Activated naive CD8-positive, alpha-beta T cell treated with anti-CD3 and anti-CD28 coated beads, Interleukin-2, amount 50 U/mL, for 16 hours (primary cell): Measurements from ENCODE around the gene IGF2BP3.
"Not testable (repeated sequence)": the region's sequence is repeated elsewhere in the genome, so short reads cannot be mapped to it uniquely, and the experiment has no call there.

ENCODE experiments used
- DNase-seq: peaks from one replicate; pipeline ENCODE4 v3.0.0-alpha.2; 2020; ENCODE audit warnings: low read depth, low spot score

IGF2BP3 gene

DNA sequence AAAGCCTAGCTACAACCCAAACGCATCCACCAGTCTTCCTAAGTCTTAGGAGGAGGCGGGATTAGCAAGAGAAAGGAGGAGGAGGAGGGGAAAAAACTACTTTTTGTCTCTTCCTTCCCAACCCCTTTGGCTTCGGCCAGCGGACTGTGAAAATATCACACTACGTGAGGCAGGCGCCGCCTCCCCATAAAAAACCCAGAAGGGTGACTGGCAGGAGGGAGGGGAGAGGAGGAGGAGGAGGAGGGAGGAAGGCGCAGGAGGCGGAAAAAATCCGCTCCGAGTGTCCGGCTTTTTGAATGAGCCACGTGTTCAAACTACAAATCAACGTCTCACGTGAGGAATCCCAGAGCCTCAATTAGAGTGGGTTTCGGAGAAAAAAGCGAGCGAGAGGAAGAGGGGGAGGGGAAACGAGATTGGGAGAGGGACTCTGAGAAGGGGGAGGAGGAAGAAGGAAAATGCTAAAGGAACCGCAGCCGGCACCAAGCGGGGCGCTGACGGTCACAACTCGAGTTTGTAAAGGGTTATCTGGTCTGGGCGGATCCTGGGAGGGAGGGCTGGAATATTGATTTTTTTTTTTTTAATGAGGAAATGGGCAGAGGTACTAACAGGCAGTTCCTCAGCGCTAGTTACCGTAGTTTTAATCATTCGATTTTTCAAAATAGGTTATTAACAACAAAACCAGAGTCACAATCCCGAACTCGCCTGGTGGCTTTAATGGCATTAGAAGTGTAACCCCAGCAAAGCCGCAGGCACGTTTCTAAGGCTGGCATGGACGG lies at the start of gene IGF2BP3:
TSS of gene IGF2BP3 (minus strand) at position 162 of the 776 bp plus-strand sequence. CDS start 381 bp downstream, outside the sequence.
- no peak for DNase-seq

DNA sequence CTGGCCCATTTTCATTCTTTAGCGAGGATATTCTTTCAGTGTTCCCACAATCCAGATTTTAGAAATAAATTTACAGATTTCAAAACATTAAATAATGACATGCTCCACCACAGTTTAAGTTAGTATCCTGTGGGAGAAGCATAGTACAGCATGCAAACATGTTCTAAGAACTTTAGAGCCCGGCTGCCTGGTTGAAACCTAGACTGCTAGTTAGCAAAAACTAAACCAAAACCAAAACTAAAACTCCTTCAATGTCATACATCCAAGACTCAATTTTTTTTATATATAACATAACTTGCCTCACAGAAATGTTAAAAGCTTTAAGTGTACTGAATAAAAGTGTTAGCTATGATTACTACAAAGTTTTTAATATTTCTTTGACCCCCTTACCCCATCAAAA lies 44.5 kb upstream of the IGF2BP3 start:
- no peak for DNase-seq

DNA sequence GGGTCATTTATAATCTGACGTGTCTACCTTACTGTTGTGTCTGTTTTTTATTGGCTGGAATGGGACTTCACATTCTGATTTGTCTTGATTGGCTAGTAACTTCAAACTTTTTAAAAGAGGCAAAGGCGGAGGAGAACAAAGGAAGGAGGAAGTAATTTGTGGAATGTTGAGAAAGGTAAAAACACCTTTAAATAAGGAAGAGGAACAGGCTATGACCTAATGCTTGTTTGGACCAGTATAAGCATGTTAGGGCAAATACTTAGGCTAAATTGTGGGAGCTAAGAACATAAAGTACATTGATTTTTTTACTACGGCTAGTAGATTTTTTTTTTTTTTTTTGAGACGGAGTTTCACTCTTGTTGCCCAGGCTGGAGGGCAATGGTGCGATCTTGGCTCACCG lies 43.5 kb upstream of the IGF2BP3 start:
- DNase-seq, result not testable (repeated sequence)

DNA sequence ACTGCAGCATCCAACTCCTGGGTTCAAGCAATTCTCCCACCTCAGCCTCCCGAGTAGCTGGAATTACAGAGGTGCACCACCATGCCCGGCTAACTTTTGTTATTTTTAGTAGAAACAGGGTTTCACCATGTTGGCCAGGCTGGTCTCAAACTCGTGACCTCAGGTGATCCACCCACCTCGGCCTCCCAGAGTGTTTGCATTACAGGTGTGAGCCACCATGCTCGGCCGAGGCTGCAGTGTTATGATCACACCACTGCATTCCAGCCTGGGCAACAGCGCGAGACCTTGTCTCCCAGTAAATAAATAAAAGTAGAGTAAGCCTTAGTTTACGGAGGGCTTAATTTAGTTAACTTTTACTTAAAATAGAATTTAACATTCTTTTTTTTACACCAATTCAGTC lies 23.7 kb upstream of the IGF2BP3 start:
- DNase-seq, result no peak

DNA sequence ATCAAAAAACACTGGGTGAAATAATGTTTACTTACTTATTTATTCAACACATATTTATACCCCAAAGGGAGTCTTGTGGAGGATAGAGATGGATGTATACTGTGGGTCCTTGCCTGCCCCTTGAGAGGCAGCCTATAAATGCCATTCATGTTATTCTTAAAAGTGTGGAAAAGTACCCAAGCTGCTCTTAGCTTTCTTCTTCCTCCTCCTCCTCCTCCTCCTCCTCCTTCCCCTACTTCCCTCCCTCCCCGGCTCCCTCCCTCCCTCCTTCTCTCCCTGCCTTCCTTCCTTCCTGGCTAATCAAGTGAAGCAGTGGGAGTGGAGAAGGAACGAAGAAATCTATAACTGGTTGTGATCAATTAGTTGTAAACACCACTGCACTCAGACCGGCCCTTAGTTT lies 21.2 kb upstream of the IGF2BP3 start:
- DNase-seq, result no peak

DNA sequence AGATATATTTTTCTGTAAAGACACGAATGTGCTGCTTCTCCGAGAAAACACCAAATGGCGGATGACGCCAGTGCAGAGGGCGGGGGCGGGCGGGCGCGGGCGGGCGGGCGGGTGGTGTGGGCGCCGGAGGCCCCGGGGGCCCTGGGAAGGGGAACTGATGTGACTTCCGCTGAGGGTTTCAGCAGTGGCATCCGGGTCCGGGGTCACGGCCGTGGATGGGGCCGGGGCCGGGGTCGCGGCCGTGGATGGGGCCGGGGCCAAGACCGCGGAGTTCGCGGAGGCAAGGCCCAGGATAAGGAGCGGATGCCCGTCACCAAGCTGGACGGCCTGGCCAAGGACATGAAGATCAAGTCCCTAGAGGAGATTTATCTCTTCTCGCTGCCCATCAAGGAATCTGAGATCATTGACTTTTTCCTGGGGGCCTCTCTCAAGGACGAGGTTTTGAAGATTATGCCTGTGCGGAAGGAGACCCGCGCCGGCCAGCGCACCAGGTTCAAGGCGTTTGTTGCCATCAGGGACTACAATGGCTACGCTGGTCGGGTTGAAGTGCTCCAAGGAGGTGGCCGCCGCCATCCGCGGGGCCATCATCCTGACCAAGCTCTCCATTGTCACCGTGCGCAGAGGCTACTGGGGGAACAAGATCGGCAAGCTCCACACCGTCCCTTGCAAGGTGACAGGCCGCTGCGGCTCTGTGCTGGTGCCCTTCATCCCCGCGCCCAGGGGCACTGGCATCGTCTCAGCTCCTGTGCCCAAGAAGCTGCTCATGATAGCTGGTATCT lies 20.3 kb upstream of the IGF2BP3 start:
- no peak for DNase-seq

DNA sequence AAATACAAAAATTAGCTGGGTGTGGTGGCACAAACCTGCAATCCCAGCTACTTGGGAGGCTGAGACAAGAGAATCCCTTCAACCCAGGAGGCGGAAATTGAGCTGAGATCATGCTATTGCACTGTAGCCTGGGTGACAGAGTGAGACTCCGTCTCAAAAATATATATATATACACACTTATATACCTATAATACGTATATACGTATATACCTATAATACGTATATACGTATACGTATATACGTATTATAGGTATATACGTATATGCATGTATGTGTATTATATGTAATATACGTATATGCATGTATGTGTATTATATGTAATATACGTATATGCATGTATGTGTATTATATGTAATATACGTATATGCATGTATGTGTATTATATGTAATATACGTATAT lies 18.4 kb upstream of the IGF2BP3 start:
- DNase-seq, result not testable (repeated sequence)

DNA sequence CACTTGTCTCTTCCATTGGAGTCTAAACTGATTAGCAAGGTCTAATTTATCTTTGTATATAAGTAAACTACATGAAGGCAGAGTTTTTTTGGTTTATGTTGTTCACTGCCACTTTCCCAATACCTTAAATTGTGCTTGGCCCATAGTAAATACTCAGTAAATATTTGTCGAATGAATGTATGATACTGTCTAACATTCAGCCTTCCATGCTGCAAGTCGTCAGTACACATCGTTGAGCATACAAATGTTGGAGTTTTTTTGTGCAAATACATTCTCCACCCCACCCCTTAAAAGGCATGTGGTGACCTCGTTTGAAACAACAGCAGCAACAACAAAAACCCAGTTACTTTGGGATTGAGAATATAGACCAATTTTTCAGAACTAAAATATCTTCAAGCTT lies 17.4 kb upstream of the IGF2BP3 start:
- no peak for DNase-seq

DNA sequence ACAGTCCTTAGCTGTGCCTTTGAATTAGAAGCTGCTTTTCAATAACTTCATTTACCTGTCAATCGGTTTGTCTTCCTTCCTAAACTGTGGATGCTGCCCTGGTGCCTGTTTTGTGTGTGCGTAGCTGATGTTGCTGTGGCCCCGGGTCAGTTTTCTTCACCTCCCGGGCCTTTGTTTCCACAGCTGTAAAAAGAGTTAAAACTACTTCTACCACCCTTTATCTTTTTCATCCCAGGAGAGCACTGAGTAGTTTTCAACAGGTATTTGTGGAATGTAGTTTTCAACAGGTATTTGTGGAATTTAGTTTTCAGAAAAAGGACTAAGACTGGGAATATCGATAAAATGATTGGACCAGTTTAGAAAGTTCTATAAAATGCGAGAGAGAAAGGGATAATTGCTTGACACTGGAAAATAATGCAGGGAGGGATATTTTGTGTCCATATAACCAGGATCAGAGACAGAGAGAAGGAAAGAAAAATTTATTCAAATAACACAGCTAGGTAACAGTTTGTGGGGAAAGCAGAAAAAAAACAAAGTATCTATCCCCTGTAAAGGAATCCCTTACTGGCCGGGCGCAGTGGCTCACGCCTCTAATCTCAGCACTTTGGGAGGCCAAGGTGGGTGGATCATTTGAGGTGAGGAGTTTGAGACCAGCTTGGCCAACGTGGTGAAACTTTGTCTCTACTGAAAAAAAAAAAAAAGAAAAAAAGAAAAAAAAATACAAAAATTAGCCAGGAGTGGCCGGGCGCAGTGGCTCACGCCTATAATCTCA lies 15.9 kb upstream of the IGF2BP3 start:
- DNase-seq, result no peak

DNA sequence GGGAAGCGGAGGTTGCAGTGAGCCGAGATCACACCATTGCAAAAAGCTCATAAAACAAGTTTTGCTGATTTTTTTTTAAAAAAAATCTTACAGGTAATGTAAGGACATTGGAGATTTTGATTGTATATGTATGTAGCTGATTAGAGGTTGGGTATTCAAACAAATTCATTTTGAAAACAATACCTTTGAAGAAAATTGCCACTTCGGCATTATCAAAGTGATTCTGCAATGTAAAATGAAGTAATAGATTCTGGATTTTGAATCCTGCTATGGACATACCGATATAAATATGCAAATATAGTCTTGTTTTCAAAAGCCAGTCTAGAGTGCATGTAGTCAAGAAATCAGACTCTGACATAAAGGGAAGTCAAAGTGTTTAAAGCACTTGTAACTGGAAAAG lies 12.4 kb upstream of the IGF2BP3 start:
- no peak for DNase-seq

DNA sequence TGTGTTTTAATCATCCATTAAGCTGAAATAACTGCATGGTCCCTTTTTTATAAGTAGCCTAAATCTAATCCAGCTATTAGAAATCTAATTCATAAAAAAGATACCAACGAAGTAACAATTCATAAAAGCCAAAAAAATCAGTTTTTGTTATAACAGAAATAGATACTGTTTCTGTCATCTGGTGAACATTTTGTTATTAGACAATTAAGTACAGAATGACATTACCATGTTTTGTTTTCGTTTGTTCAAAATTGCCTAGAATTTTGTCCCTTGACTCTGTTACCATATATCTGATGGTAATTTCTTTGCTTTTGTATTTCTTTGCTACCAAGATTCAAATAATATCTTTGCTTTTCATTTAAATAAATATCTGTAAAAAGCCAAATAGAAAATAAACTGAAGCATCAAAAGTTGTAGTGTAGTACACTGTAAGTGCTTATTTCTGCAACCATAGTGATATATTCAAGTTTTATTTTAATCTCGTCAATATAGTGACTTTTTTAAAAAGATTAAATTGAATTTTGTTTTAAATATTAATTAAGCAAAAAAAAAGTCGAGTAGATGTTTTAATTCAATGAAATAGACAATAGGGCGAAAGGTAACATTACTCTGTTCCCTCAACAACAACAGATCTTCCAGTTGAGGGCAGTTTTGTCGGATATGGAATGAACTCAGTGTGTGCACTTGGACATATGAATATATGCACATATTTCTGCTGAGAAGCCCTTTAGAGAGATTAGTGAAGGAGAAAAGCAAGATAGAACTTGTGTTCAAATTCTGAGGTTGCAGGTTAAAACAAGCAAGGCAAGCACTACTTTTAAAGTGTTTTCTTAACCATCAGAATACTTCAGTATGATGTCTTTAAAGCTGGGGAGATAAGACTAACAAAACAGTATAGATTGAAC lies 7.9 kb upstream of the IGF2BP3 start:
- DNase-seq, result no peak

DNA sequence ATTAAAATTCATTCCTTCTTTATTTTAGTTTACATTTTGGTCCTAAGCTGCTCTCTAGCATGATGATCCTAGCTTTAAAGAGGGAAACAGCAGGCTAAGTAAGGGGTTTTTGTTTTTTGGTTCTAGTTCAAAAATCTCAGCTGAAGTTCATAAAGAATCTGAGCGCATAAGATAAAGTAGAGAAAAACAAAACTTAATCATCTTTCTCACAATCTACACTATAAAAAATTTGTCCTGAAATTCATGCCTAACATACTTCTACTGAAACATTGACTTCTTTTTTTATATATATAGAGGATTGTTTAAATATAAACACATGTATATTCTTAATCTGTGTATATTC lies 6.8 kb upstream of the IGF2BP3 start:
- no peak for DNase-seq

DNA sequence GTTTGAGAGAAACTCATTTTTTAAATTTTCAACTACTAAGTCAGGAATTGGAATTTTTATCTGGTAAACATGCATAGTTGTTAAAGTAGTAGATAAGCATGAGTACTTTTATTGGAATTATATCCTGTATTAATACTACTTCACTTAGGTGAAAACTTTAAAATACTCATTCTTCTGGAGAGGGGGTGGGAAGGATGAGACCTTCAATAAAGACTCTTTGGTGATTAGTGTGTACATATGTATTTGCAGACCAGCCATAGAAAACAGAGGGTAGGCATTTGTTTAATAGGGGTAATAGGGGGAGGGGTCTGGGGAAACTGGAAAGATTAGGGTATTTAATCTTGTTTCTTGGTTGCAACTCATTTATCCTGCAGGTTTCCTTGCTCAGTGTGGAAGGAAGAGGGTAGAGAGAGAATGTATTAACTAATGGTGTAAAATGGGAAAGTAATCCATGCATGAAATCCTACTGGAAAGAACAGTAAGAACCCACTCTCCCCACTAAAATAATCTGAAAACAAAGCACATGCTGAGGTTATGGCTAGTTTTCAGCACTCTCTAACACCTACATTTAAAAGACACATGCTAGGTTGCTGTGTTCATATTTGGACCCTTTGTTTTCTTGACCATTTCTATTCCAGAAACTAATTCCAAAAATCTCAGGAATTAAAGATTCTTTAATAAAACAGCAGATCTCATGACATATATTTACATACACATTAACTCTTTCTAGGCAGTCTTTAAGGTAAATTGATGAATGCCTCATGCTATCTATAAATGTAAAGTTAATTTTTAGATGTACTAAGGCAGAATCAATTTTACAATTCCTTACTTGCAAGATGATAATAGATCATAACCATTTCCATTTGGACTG lies 6.2 kb upstream of the IGF2BP3 start:
- DNase-seq, result no peak

DNA sequence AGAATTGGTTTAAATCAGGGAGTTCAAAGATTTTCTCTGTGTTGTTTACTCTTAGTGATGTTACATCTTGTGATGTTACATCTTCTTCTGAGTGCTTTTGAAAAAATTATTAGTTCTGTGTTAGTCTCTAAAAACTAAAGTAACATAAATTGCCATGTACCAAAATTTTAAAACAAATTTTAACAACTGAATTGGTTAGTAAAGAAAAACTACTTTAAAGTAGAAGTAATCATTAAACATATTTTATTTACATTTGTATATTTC lies 5.2 kb upstream of the IGF2BP3 start:
- DNase-seq, result no peak

DNA sequence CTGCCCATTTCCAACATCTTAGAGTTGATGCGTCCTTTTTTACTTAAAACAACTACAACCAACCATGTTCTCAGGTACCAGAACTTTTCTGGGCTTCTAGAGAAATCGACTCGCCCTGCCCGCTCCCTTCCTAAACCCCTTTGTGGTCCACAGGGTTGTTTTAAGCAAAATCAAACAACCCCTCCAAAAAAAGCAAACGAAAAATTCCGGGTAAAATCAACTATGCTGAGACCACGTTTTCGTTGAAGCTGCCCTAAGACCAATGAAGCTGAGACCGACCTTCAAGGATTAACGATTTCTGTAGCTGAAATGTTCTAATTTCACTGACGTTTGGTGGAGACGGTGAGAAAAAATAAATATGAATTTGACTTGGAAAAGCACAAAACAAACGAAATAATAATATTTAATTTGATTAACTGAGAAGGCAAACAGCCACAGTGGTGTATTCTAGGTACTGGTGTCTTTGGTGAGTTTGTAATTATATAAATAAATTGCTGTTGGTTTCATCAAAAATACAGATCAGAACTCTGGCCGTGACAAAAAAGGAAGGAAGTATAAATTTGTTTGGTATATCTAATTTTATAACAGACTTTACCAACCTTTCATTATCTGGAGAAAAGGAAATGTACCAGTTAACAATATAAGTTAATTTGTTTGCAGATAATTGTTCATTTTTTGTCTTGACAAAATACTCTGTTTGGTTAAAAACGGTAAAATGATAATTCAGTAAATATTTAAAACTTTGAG lies 4.7 kb upstream of the IGF2BP3 start:
- no peak for DNase-seq

DNA sequence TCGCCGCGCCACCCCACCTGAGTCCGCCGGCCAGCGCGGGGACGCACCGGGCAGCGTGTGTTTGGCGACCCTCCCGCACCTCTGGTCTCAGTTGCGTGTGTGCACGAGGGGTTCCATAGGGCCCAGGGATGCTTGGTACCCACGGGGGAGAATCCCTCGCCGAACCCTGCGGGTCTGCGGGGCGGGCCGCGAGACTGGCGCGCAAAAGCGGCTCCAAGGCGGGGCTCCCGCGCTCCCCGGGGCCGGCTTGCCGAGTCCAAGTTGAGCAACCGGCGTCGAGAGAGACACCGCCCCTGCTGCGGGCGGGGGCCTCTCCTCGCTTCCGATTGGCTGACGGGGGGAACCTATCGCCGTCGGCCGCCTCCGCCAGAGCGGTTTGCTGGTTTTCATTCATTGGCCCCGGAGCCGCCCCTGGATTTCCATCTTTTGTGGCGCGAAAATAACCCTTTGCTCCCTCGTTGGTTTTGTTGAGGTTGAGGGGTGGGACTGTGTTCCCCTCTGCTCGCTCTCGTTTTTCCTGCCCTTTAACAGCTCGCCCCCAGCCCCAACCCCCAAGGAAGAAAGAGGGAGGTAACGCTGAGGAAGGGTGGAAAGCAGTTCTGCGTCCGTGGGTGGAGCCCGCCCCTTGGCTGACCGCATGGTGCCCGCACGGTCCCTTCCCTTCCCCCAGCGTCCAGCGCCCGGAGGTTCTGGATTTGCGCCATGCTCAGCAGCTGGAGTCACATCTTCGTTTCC lies 4.0 kb upstream of the IGF2BP3 start:
- DNase-seq, result no peak

DNA sequence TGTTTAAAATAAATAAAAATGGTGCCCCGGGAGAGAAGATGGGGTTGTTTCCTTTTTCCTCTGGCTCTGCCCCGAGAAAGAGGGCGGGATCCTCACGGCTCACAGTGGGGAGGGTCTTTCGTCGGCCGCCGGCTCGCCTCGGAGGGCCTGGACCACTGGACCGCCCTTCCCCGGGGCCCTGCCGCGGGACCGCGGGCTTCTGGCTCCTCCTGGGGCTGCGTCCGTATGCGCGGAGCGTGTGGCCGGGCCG lies 3.5 kb upstream of the IGF2BP3 start:
- DNase-seq, result no peak

DNA sequence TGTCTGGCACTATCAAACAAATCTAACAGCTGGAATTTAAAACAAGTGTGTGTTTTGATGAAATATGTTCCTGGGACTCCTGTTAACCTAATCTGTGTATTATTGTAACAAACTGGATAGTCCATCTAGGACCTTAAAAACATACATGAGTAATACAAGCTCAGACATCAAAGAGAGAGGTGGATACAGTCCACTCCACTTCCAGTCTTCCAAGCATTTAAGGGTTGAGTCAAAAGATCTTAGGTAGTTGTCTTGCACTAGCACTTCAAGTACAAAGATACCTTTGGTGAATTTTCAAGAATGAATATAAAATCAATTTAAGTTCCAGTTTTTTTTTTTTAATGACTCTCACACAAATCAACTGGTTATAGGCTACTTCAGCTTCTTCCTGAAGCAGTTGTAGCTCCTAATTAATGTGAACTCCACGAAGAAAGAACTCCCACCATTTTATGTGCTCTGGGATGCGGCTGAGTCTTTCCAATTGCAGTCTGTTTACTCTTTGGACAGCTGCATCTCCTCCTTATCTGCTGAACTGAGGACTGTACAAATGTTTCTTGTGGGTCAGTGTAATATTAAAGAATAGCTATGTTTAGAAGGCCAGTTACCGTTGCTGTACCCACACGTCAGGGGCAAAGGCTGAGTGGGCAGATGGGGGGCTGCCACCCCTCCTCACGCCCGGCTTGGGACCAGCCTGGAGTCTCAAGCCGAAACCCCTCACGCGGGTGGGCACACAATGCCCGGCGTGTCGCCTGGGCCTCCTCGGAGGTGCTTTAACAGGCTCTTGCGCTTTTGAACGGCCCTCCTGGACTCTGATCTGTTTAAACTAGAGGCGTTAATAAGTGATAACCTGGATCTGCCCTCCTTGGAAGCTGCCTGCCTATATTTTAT lies 2.9 kb upstream of the IGF2BP3 start:
- no peak for DNase-seq

DNA sequence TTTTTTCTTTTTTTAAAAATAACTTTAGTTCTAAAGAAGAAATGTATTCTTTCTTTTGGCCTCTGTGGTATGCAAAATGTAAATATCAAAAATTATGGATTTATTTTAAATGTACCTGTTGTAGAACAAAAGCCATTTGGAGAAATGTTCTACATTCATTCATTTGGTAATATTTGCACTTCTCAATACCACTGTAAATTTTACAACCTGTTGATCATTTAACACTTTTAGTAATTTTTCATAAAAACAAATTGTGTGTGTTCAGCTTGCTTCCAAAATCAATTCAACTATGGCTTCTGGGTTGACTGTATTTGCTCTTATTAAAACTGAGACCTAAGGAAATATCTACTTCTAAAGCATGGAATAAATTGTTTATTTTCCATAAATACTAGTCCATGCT lies 2.3 kb upstream of the IGF2BP3 start:
- DNase-seq, result no peak
